Astrocyte of the cerebellum (primary cell): ENCODE data around the gene PLSCR3.
A peak's percentile ranks its signal among the peaks of the same experiment; 100 is the strongest.

Experiments used
- DNase-seq: peaks from one replicate; pipeline ENCODE4 v3.0.0-alpha.2; 2011; ENCODE audit warnings: low read depth
- H3K4me3 ChIP-seq: 2 replicates; pipeline ENCODE4 v1.5.1; 2011; ENCODE audit warnings: mild to moderate bottlenecking, low read depth, low read length, moderate library complexity
- in situ Hi-C: cut with HindIII; loops from 2 replicates; pipeline ENCODE4 v1.10.0; 2017; ENCODE audit warnings: low sequenced_read_pairs
- TF ChIP-seq, protein P1 (sequence below): IDR thresholded peaks from 2 replicates; pipeline ENCODE4 v1.5.1; 2012; ENCODE audit warnings: low read length, low read depth, moderate library complexity, mild to moderate bottlenecking; ENCODE audit errors: missing control alignments

Gene PLSCR3

DNA sequence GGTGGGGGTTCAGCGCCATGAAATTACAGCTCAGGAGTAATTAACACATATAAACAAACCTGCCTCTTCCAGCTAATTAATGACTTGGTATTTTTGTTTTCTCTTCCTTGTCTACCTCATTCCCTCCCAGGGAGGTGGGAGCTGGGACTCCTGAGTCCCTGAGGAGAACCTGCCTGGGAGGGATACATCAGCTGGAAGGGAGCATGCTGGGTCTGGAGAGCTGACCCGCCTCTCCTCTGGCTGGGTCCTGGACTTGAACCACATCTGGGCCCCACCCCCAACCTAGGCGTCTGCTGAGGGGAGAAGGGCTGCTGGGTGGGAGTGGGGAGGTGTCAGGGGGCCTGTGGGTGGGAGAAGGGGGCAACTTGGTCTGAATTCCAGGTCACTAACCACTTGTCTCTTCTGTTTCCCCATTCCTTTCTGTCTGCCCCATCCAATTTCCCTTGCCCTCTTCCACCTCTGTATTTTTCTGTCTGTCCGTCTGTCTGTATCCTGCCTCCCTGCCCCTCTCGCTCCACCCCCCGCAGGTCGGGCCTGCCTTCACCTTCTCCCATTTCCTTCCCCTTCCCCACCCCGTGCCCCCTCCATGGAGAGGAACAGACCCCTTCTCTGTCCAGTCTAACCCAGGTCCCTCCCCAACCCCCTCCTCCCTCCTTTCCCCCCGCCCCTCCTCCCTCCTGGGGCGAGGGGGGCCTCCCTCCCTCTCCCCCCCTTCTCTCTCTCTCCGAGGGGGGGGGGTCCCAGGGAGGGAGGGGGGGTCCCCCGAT is 13.3 kb upstream of the PLSCR3 start, which contains the start of gene NLGN2:
Gene NLGN2, plus strand, starts transcription at position 361 of the 767 bp plus-strand sequence. CDS start 411 bp downstream, outside the sequence.
- in situ Hi-C loops, result no loop called here

DNA sequence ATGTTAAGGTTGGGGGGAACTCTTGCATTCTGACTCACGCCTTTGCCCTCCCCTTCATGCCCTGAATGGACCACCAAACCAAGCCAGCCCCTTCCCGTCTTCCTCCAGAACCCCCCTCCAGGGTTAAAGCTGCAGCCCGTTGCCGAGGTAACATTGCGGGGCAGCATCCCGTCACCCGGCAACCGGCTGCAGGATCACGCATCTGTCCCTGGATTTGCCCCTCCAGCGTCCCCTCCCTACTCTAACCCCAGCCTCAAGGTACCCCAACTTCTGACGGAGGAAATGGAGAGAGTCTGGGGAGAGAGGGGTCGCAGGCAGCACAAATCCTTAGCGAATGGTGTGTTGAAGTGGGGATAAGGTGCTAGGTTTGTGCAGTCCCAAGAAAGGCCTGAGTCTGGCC is 12.8 kb upstream of the PLSCR3 start:
- TF ChIP-seq, protein P1, sequence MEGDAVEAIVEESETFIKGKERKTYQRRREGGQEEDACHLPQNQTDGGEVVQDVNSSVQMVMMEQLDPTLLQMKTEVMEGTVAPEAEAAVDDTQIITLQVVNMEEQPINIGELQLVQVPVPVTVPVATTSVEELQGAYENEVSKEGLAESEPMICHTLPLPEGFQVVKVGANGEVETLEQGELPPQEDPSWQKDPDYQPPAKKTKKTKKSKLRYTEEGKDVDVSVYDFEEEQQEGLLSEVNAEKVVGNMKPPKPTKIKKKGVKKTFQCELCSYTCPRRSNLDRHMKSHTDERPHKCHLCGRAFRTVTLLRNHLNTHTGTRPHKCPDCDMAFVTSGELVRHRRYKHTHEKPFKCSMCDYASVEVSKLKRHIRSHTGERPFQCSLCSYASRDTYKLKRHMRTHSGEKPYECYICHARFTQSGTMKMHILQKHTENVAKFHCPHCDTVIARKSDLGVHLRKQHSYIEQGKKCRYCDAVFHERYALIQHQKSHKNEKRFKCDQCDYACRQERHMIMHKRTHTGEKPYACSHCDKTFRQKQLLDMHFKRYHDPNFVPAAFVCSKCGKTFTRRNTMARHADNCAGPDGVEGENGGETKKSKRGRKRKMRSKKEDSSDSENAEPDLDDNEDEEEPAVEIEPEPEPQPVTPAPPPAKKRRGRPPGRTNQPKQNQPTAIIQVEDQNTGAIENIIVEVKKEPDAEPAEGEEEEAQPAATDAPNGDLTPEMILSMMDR, result no peak
- no peak for DNase-seq
- H3K4me3 ChIP-seq, result no peak overlapping the region
- in situ Hi-C loops, result no loop called here

More for the DNA sequence above, 13.3 kb upstream of the PLSCR3 start, which contains the start of gene NLGN2:
- no peak within 1 kb of the TSS for H3K4me3 ChIP-seq
- no peak for DNase-seq
- TF ChIP-seq, protein P1, result no peak

DNA sequence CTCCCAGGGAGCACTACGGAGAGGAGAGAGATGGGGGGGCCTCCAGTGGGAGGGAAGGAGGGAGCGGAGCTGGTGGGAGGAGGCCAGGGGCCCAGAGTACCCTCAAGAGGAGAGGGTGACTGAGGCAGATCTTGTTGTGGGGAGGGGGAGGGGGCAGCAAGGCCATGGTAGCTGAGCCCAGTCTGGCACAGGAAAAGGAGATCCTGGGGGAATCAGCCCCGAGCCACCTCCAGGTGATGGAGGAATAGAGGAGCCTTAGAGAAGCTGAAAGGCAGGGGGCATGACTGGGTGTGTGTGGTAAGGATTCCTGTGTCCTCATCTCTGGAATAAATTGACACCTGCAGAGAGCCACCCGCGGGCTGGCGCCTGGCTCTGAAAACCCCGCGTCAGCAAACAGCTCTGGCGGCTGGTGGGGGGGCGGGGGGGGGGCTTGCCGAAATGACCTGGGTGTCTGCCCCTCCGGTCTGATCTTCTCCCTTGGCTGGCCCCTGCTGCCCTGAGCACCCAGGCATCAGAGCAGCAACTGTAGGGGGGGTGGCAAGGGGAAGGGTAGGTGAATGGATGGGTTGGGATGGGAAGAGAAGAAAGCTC is 12.0 kb upstream of the PLSCR3 start:
- DNase-seq, result no peak
- in situ Hi-C loops, result no loop called here
- H3K4me3 ChIP-seq, result peak overlapping the region; percentile 72
- TF ChIP-seq, protein P1, result no peak

DNA sequence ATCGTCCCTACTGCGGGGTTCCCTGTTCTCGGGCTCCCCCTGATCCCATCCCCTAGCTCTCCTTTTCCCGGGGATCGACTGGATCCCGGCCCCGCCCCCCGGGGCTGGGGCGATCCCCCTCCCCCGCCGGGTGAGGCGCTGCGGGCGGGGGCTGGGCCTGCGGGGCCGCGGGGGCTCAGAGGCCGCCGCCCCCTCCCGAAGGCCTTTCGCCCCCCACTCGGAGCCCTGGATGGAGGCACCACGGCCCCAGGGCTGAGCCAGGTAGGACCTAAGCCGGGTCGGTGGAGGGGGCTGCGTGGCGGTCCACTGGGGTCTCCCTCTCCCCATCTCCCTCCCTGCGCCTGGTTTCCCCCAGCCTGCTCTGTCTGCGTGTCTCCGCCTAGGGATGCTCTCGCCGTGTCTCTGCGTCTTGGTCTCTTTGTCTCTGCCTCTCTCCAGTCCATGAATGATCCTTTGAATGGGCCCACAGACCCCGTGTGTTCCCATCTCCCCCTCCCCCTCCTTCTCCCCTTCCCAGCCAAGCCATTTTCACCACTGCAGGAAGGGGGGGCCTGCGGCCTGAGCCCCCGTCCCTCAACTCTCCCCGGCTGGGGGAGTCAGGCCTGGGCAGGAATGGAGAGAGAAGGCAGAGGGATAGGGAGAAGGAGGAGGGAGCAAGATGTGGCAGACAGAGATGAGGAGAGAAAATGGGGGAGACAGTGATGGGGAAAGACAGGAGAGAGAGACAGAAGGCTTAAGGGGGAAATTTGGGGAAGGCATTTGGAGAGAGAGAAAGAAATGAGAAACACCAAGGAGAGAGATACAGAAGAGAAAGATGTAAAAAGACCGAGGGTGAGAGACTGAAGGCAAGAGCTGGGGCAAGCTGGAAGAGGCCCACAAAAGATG is 11.3 kb upstream of the PLSCR3 start:
- in situ Hi-C loops, result no loop called here
- TF ChIP-seq, protein P1, result no peak

DNA sequence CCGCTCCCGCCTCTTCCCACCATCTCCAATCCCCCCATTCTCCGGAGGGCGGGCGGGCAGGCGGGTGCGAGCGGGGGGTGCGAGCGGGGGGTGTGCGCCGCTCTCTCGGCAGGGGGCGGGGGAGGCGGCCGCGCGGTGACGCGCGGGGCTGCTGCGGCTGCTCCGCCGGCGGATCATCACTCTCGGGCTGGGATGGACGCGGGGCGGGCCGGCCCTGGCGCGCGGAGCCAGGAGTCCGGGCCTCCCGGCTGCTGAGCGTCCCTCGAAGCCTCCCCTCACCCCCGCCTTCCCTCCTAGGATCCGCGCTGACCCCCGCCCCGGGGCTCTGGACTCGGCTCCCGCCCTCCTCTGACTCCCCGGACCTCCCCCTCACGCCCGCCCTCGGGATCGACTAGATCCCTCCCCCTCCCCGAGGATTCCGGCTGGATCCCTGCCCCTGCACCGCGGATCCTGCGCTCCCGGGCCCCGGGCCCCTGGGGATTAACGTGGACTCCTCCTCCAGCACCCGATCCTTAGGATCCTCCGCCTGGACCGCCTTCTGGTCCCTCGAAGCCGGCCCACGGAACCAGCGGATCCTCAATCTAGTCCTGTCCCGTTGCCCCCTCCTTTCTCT is 10.5 kb upstream of the PLSCR3 start:
- TF ChIP-seq, protein P1, result no peak
- DNase-seq, result no peak
- in situ Hi-C loops, result no loop called here

More for the DNA sequence above, 11.3 kb upstream of the PLSCR3 start:
- peak overlapping the region; percentile 72 for H3K4me3 ChIP-seq
- DNase-seq, result no peak

More for the DNA sequence above, 10.5 kb upstream of the PLSCR3 start:
- peak overlapping the region; percentile 72 for H3K4me3 ChIP-seq
